CD14-positive monocyte (primary cell): ENCODE results near the gene PHOSPHO2. TPM values are rescaled to one million over a fixed set of nuclear protein-coding genes. Genes with fewer than 3 reads are reported as not detected.

Experiments
- DNase-seq, 3 donors: peaks; one replicate each; pipeline ENCODE4 v3.0.0-alpha.2; 2011 to 2022
- H2AFZ ChIP-seq: 2 replicates; pipeline ENCODE4 v1.6.0; 2012; ENCODE audit warnings: mild to moderate bottlenecking, low read depth, low read length, inconsistent platforms; ENCODE audit not compliant: insufficient read depth, poor library complexity, severe bottlenecking
- H3K27ac ChIP-seq, 2 donors: 1 replicate in 1 of 2; 2 replicates in 1 of 2; pipeline ENCODE4 v1.5.1; 2012 to 2013; ENCODE audit warnings: low read length in 2 of 2, control low read depth in 1 of 2, inconsistent platforms in 1 of 2, low read depth in 1 of 2, mild to moderate bottlenecking in 1 of 2
- H3K27me3 ChIP-seq, 2 donors: one replicate each; pipeline versions ENCODE4 v1.6.0 to v1.6.1; 2011 to 2013; ENCODE audit warnings: low read length in 2 of 2; ENCODE audit not compliant: control insufficient read depth in 2 of 2, insufficient read depth in 2 of 2
- H3K36me3 ChIP-seq, 2 donors: replicated peaks in 1 of 2; 1 replicate in 1 of 2; 2 replicates in 1 of 2; pipeline versions ENCODE4 v1.5.1 to v1.6.1; 2012 to 2013; ENCODE audit warnings: low read length in 2 of 2, control low read depth in 1 of 2, inconsistent platforms in 1 of 2, mild to moderate bottlenecking in 1 of 2; ENCODE audit not compliant: insufficient read depth in 2 of 2, control insufficient read depth in 1 of 2
- H3K4me1 ChIP-seq, 2 donors: 1 replicate in 1 of 2; 2 replicates in 1 of 2; pipeline versions ENCODE4 v1.5.1 to v1.6.1; 2012 to 2013; ENCODE audit warnings: low read length in 2 of 2, control low read depth in 1 of 2, inconsistent platforms in 1 of 2, mild to moderate bottlenecking in 1 of 2, moderate library complexity in 1 of 2; ENCODE audit not compliant: insufficient read depth in 2 of 2, control insufficient read depth in 1 of 2
- H3K4me2 ChIP-seq: replicated peaks from 2 replicates; pipeline ENCODE3; 2012; ENCODE audit warnings: low read length, moderate library complexity, mild to moderate bottlenecking; ENCODE audit not compliant: poor library complexity, severe bottlenecking; ENCODE audit errors: extremely low read depth
- H3K4me3 ChIP-seq, 3 experiments: fragments of 200-600 bp in 1 of 3; sonication (generic) in 1 of 3; replicated peaks in 1 of 3; 1 replicate in 2 of 3; 2 replicates in 1 of 3; pipeline ENCODE4 v1.5.1; 2011 to 2013; ENCODE audit warnings: low read length in 3 of 3, mild to moderate bottlenecking in 3 of 3, control low read depth in 2 of 3, low read depth in 2 of 3, inconsistent platforms in 1 of 3, moderate library complexity in 1 of 3
- H3K79me2 ChIP-seq: 2 replicates; pipeline ENCODE4 v1.6.0; 2012; ENCODE audit warnings: mild to moderate bottlenecking, control low read depth, inconsistent platforms, low read length, moderate library complexity; ENCODE audit not compliant: insufficient read depth
- H3K9ac ChIP-seq: 2 replicates; pipeline ENCODE4 v1.6.0; 2017; ENCODE audit warnings: low read length, mild to moderate bottlenecking; ENCODE audit not compliant: insufficient read depth, poor library complexity, severe bottlenecking
- H3K9me3 ChIP-seq, 2 donors: replicated peaks in 1 of 2; 1 replicate in 1 of 2; 2 replicates in 1 of 2; pipeline versions ENCODE4 v1.5.1 to v1.6.1; 2012 to 2013; ENCODE audit warnings: low read length in 2 of 2, control low read depth in 1 of 2; ENCODE audit not compliant: control insufficient read depth in 1 of 2, insufficient read depth in 1 of 2
- H4K20me1 ChIP-seq: 2 replicates; pipeline ENCODE4 v1.6.0; 2012; ENCODE audit warnings: mild to moderate bottlenecking, low read length, control low read depth, moderate library complexity; ENCODE audit not compliant: insufficient read depth
- H3K27ac Mint-ChIP-seq, 7 donors: one replicate each; pipeline ENCODE4 v1.8.0; 2020; ENCODE audit warnings: mild to moderate bottlenecking in 7 of 7, mixed read lengths in 7 of 7, moderate library complexity in 6 of 7, inconsistent platforms in 2 of 7
- H3K27me3 Mint-ChIP-seq, 3 donors: one replicate each; pipeline ENCODE4 v1.8.0; 2021 to 2022; ENCODE audit warnings: low read depth in 3 of 3, mild to moderate bottlenecking in 3 of 3, mixed read lengths in 3 of 3, moderate library complexity in 3 of 3, inconsistent platforms in 1 of 3
- H3K36me3 Mint-ChIP-seq, 2 donors: one replicate each; pipeline ENCODE4 v1.8.0; 2020; ENCODE audit warnings: mixed read lengths in 2 of 2, inconsistent platforms in 1 of 2, mild to moderate bottlenecking in 1 of 2
- H3K4me1 Mint-ChIP-seq: one replicate; pipeline ENCODE4 v1.8.0; 2020; ENCODE audit warnings: mild to moderate bottlenecking, mixed read lengths
- H3K4me3 Mint-ChIP-seq, 2 donors: one replicate each; pipeline ENCODE4 v1.8.0; 2020; ENCODE audit warnings: mild to moderate bottlenecking in 2 of 2, mixed read lengths in 2 of 2, moderate library complexity in 1 of 2
- H3K9me3 Mint-ChIP-seq, 7 donors: one replicate each; pipeline ENCODE4 v1.8.0; 2020 to 2022; ENCODE audit warnings: mixed read lengths in 7 of 7, mild to moderate bottlenecking in 6 of 7, moderate library complexity in 6 of 7, inconsistent platforms in 2 of 7
- WGBS: methylation state at CpG from one replicate; pipeline ENCODE4 v1.1.5; 2013; ENCODE audit warnings: missing lambda C conversion rate; ENCODE audit not compliant: insufficient coverage; 5-methylcytosine and 5-hydroxymethylcytosine counted together
- intact Hi-C, 2 donors: fragments of 100-400 bp; cut with micrococcal nuclease; formaldehyde crosslinking; loops; one replicate each; pipeline versions ENCODE4 v1.15.0 to v1.15.1; 2023
- polyA plus RNA-seq, 3 donors: library from polyadenylated mRNA; depleted of rRNA in 1 of 3; unstranded in 2 of 3; stranded (reverse) in 1 of 3; fragments of 300-500 nt in 2 of 3; fragments of >200 nt in 1 of 3; fragmentation: Illumina TruSeq in 2 of 3; gene quantifications; 1 replicate in 2 of 3; 2 replicates in 1 of 3; pipeline ENCODE4 v1.2.3, GENCODE V29; 2012 to 2021
- TF ChIP-seq, protein P1 (sequence below): fragments of 200-600 bp; IDR thresholded peaks from one replicate; pipeline ENCODE4 v1.8.0; 2022; ENCODE audit warnings: antibody characterized with exemption, mild to moderate bottlenecking

The PHOSPHO2 gene
- polyA plus RNA-seq, 3 donors: 0.53 to 1.2 (median 0.74) TPM

DNA sequence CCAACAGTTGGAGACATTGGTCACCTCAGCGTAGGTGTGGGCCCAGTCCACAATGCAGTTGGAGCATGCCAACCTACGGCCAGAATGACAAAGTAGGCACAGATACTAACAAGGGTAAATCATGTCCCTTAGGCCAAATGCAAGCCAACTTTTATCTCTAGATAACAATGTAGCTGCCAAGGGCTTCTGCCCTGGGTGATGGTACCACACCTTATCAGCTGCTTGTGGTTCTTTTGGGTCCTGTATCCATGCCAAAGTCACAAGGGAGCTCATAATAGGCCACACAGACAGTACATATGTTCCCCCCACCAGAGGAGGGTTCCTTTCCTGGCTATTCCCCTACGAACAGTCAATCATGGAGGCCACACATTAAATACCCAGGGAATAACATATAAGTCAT, 19.1 kb downstream of the PHOSPHO2 start:
- H3K79me2 ChIP-seq: no peaks in the 10 kb centered on the region
- H3K9me3 Mint-ChIP-seq: peaks cover 0 to 4% (median 0%) of the 10 kb centered on the region in 7 donors
- H3K27ac Mint-ChIP-seq: no peak overlapping the region
- DNase-seq: no peak
- H3K27me3 Mint-ChIP-seq: peaks cover 0 to 4% (median 0%) of the 10 kb centered on the region in 3 donors
- no peak overlapping the region for H3K27ac ChIP-seq
- no peaks in the 10 kb centered on the region for H3K27me3 ChIP-seq
- H3K4me1 ChIP-seq: no peaks in the 10 kb centered on the region
- H4K20me1 ChIP-seq: no peaks in the 10 kb centered on the region
- H3K4me1 Mint-ChIP-seq: peaks cover 3% of the 10 kb centered on the region
- WGBS: 100% methylated on average over 1 of the region's 3 CpGs
- no peaks in the 10 kb centered on the region for H3K36me3 Mint-ChIP-seq
- no peaks in the 10 kb centered on the region for H3K36me3 ChIP-seq
- intact Hi-C loops: no loop called here
- H3K4me3 ChIP-seq: no peak overlapping the region
- no peak overlapping the region for H2AFZ ChIP-seq
- H3K4me2 ChIP-seq: no peak overlapping the region
- H3K9me3 ChIP-seq: peaks cover 0 to 3% of the 10 kb centered on the region in 2 donors
- TF ChIP-seq, protein P1, sequence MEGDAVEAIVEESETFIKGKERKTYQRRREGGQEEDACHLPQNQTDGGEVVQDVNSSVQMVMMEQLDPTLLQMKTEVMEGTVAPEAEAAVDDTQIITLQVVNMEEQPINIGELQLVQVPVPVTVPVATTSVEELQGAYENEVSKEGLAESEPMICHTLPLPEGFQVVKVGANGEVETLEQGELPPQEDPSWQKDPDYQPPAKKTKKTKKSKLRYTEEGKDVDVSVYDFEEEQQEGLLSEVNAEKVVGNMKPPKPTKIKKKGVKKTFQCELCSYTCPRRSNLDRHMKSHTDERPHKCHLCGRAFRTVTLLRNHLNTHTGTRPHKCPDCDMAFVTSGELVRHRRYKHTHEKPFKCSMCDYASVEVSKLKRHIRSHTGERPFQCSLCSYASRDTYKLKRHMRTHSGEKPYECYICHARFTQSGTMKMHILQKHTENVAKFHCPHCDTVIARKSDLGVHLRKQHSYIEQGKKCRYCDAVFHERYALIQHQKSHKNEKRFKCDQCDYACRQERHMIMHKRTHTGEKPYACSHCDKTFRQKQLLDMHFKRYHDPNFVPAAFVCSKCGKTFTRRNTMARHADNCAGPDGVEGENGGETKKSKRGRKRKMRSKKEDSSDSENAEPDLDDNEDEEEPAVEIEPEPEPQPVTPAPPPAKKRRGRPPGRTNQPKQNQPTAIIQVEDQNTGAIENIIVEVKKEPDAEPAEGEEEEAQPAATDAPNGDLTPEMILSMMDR: no peak
- no peak overlapping the region for H3K9ac ChIP-seq
- H3K4me3 Mint-ChIP-seq: no peak overlapping the region

DNA sequence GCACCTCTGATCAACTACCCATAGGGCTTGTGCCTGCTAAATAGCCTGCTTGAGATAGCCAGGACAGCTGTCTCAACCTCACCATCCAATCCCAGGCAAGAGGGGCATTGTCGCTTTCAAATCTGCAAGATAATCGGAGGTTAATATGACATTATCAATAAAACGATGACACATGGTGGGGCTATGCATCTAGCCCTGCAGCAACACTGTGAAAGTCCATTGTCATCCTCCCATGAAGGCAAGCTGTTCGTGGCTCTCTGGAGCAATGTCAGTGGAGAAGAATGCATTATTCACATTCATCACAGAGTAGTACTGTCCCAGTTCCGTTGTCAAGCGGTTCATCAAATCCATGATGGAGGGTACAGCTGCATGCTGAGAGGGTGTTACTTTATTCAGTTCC, 20.4 kb downstream of the PHOSPHO2 start:
- Histone ChIP-seq H3K9me3 (peaks cover 0 to 3% of the 10 kb centered on the region in 2 donors), H3K27ac (no peak overlapping the region), H4K20me1 (no peaks in the 10 kb centered on the region), H3K79me2 (no peaks in the 10 kb centered on the region), H3K27me3 (no peaks in the 10 kb centered on the region), H3K4me3 (no peak overlapping the region), H3K4me1 (no peaks in the 10 kb centered on the region), H3K36me3 (no peaks in the 10 kb centered on the region), H2AFZ (no peak overlapping the region), H3K4me2 (no peak overlapping the region), H3K9ac (no peak overlapping the region)
- H3K27ac Mint-ChIP-seq: no peak overlapping the region
- intact Hi-C loops: no loop called here
- H3K27me3 Mint-ChIP-seq: peaks cover 0 to 4% (median 0%) of the 10 kb centered on the region in 3 donors
- no peak overlapping the region for H3K4me3 Mint-ChIP-seq
- H3K4me1 Mint-ChIP-seq: peaks cover 3% of the 10 kb centered on the region
- no peak for DNase-seq
- TF ChIP-seq, protein P1: no peak
- WGBS: 100% methylated on average over 4 of the region's 6 CpGs
- H3K9me3 Mint-ChIP-seq: peaks cover 0 to 4% (median 0%) of the 10 kb centered on the region in 7 donors
- no peaks in the 10 kb centered on the region for H3K36me3 Mint-ChIP-seq
